Ovary (tissue), 9 donors: ENCODE measurements around the gene FLNC. TPM values are rescaled to one million over a fixed set of nuclear protein-coding genes. Genes with fewer than 3 reads are reported as not detected.
A peak's percentile ranks its signal among the peaks of the same experiment; 100 is the strongest.

Experiments
- DNase-seq, 5 donors: peaks; one replicate each; pipeline ENCODE4 v3.0.0-alpha.2; 2019 to 2020
- H3K27ac ChIP-seq, 2 donors: fragments of 200-600 bp; one replicate each; pipeline versions ENCODE4 v1.5.1 to v1.8.0; 2019 to 2022
- H3K27me3 ChIP-seq: fragments of 200-600 bp; one replicate; pipeline ENCODE4 v1.8.0; 2022
- H3K36me3 ChIP-seq: fragments of 200-600 bp; sonication (generic); one replicate; pipeline ENCODE4 v1.5.1; 2019
- H3K4me1 ChIP-seq: one replicate; pipeline ENCODE4 v1.8.1; 2013; ENCODE audit warnings: mild to moderate bottlenecking, moderate library complexity; ENCODE audit not compliant: insufficient read depth
- H3K4me3 ChIP-seq: fragments of 200-600 bp; sonication (generic); one replicate; pipeline ENCODE4 v1.5.1; 2017
- H3K9me3 ChIP-seq, 2 donors: fragments of 200-600 bp in 1 of 2; sonication (generic) in 1 of 2; one replicate each; pipeline versions ENCODE4 v1.5.1 to v1.8.1; 2013 to 2019; ENCODE audit warnings: mild to moderate bottlenecking in 1 of 2, moderate library complexity in 1 of 2
- CTCF ChIP-seq, 3 donors: fragments of 450-650 bp in 2 of 3; fragments of 200-600 bp in 1 of 3; IDR thresholded peaks; one replicate each; pipeline versions ENCODE4 v1.5.1 to v1.8.0; 2016 to 2022; ENCODE audit warnings: antibody characterized with exemption in 3 of 3, mild to moderate bottlenecking in 1 of 3
- EP300 ChIP-seq: sonication (generic); formaldehyde crosslinking; IDR thresholded peaks from one replicate; pipeline ENCODE4 v1.6.1; 2017; ENCODE audit warnings: antibody characterized with exemption
- POLR2A ChIP-seq: fragments of 450-650 bp; IDR thresholded peaks from one replicate; pipeline ENCODE4 v1.6.1; 2017; ENCODE audit warnings: antibody characterized with exemption, mild to moderate bottlenecking, moderate library complexity
- WGBS, 3 donors: extraction: QIAGEN DNeasy Blood & Tissue Kit in 1 of 3; methylation state at CpG; one replicate each; pipeline versions ENCODE4 v1.1.5 to v1.1.7; 2013 to 2017; 5-methylcytosine and 5-hydroxymethylcytosine counted together
- intact Hi-C, 4 donors: fragments of 100-400 bp; cut with DNase I; formaldehyde crosslinking; loops; one replicate each; pipeline versions ENCODE4 v1.11.0 to v1.15.1; 2022 to 2023
- polyA plus RNA-seq, 2 donors: library from polyadenylated mRNA; stranded (reverse); fragments of 200-250 nt in 1 of 2; fragments of 350-450 nt in 1 of 2; fragmentation: Illumina TruSeq in 1 of 2; extraction: RNeasy Lipid Tissue Mini Kit (QIAGEN cat#74804) in 1 of 2; gene quantifications; one replicate each; pipeline ENCODE4 v1.2.3, GENCODE V29; 2013 to 2014
- total RNA-seq, 7 donors: library from RNA; depleted of rRNA in 2 of 7; stranded (reverse); fragments of >200 nt in 2 of 7; fragmentation: NEBNext Ultra II Directional in 3 of 7; extraction: Animal tissue kit (Norgen Biotek cat#: 25700) in 3 of 7; gene quantifications; one replicate each; pipeline versions ENCODE4 v1.1.0 to v1.2.4, GENCODE V29; 2016 to 2023
- donor health status: DM: no; HTN: no; CAD: no; lungs with moderate emphysema.
- donor health status: DM: no; HTN: no; CAD: no.
- donor health status: Bipolar disorder and iron deficiency.
- donor health status: DM: yes; HTN: yes; CAD: no.
- donor health status: DM: no; HTN: no; CAD: no.
- donor health status: DM: yes; HTN: yes; CAD: no.

The FLNC gene
- total and polyA plus RNA-seq, 9 donors, result 6.5 to 51.2 (median 16.4) TPM

GRCh38 chr7:128899392-128899791, 69.2 kb downstream of the FLNC start:
- Histone ChIP-seq H3K9me3 (no peaks in the 10 kb centered on the region), H3K27me3 (no peaks in the 10 kb centered on the region), H3K4me3 (no peak overlapping the region), H3K27ac (no peak overlapping the region), H3K36me3 (no peaks in the 10 kb centered on the region), H3K4me1 (no peaks in the 10 kb centered on the region)
- intact Hi-C loops, result no loop called here
- TF ChIP-seq POLR2A, result no peak
- DNase-seq, result no peak

- TF ChIP-seq POLR2A (no peak), CTCF (IDR thresholded peaks at IDR 0.05) (no peak), EP300 (no peak)
- no peak overlapping the region for H3K27ac ChIP-seq
- H3K9me3 ChIP-seq, result no peaks in the 10 kb centered on the region
- H3K27me3 ChIP-seq, result no peaks in the 10 kb centered on the region
- whole genome bisulfite sequencing, 3 donors, result 49 to 61% (median 51%) methylated on average over 1 of the region's 1 CpG
- H3K4me3 ChIP-seq, result no peak overlapping the region
- DNase-seq, result no peak
- no peaks in the 10 kb centered on the region for H3K36me3 ChIP-seq
- no peaks in the 10 kb centered on the region for H3K4me1 ChIP-seq
- intact Hi-C loops, result loop anchor here in 2 of 4 donors (5.0 to 10.0 kb wide), 2 partner anchors 192 to 195 kb away; no protein-coding TSS in a partner anchor
These were observed 70.0 kb downstream of the FLNC start for GRCh38 chr7:128900237-128900636.

- no peak for DNase-seq
- H3K9me3 ChIP-seq, result no peaks in the 10 kb centered on the region
- H3K36me3 ChIP-seq, result no peaks in the 10 kb centered on the region
- no peak overlapping the region for H3K27ac ChIP-seq
- intact Hi-C loops, result loop anchor here in 2 of 4 donors (5.0 to 10.0 kb wide), 2 partner anchors 189 to 192 kb away; no protein-coding TSS in a partner anchor
- H3K4me3 ChIP-seq, result no peak overlapping the region
- H3K27me3 ChIP-seq, result no peaks in the 10 kb centered on the region
- 80 to 88% (median 82%) methylated on average over 12 of the region's 12 CpGs for WGBS, 3 donors
- no peaks in the 10 kb centered on the region for H3K4me1 ChIP-seq
- TF ChIP-seq EP300, result no peak
These were observed 72.8 kb downstream of the FLNC start for GRCh38 chr7:128902761-128903585.

- H3K36me3 ChIP-seq, result no peaks in the 10 kb centered on the region
- no peaks in the 10 kb centered on the region for H3K4me1 ChIP-seq
- no peak overlapping the region for H3K27ac ChIP-seq
- H3K9me3 ChIP-seq, result no peaks in the 10 kb centered on the region
- no peaks in the 10 kb centered on the region for H3K27me3 ChIP-seq
- TF ChIP-seq EP300 (no peak), CTCF (IDR thresholded peaks at IDR 0.05) (no peak), POLR2A (no peak)
- no peak overlapping the region for H3K4me3 ChIP-seq
- WGBS, 3 donors, result 75 to 84% (median 79%) methylated on average over 14 of the region's 14 CpGs
- intact Hi-C loops, result loop anchor here in 2 of 4 donors (5.0 to 10.0 kb wide), 2 partner anchors 189 to 191 kb away; no protein-coding TSS in a partner anchor
- DNase-seq, result no peak
These were observed 73.6 kb downstream of the FLNC start for GRCh38 chr7:128903621-128904361.

GRCh38 chr7:128904381-128905197, 74.4 kb downstream of the FLNC start:
- Histone ChIP-seq H3K27ac (no peak overlapping the region), H3K9me3 (no peaks in the 10 kb centered on the region), H3K27me3 (no peaks in the 10 kb centered on the region), H3K4me3 (no peak overlapping the region), H3K4me1 (no peaks in the 10 kb centered on the region), H3K36me3 (no peaks in the 10 kb centered on the region)
- peak in 1 of 3 donors; percentile 11 for TF ChIP-seq CTCF (IDR thresholded peaks at IDR 0.05)
- TF ChIP-seq EP300, result no peak
- no peak for TF ChIP-seq POLR2A
- intact Hi-C loops, result loop anchor here in 3 of 4 donors (5.0 to 10.0 kb wide), 3 partner anchors 173 to 190 kb away; no protein-coding TSS in a partner anchor
- 46 to 48% (median 47%) methylated on average over 8 of the region's 8 CpGs for WGBS, 3 donors
- no peak for DNase-seq
